WTC11 (cell line): ENCODE results near the gene IQSEC1. TPM values are rescaled to one million over a fixed set of nuclear protein-coding genes. Genes with fewer than 3 reads are reported as not detected.
A peak's percentile ranks its signal among the peaks of the same experiment; 100 is the strongest.

Experiments used
- ATAC-seq: fragments of 200-7000 bp; cut with Tn5 transposase; 2 replicates; pipeline ENCODE4 v1.10.0; 2021; ENCODE audit warnings: mild to moderate bottlenecking, moderate library complexity
- CTCF ChIA-PET: fragments of 300-600 bp; sonication (Branson Sonifier 250); formaldehyde crosslinking; loops from one replicate; lab custom pipeline; 2021; ENCODE audit warnings: antibody characterized with exemption; lab: Charles Lee
- POLR2A ChIA-PET: fragments of 350-600 bp; sonication (Branson Sonifier 250); formaldehyde crosslinking; loops from one replicate; lab custom pipeline; 2021; ENCODE audit warnings: antibody characterized with exemption; lab: Charles Lee
- DNase-seq: peaks from one replicate; pipeline ENCODE4 v3.0.0; 2021; ENCODE audit warnings: low spot score
- H3K27ac Mint-ChIP-seq: 2 replicates; pipeline ENCODE4 v1.8.0; 2021; ENCODE audit warnings: mixed read lengths
- H3K27me3 Mint-ChIP-seq: 2 replicates; pipeline ENCODE4 v1.8.0; 2021; ENCODE audit warnings: low read depth, mild to moderate bottlenecking, moderate library complexity, mixed read lengths
- H3K36me3 Mint-ChIP-seq: 2 replicates; pipeline ENCODE4 v1.8.0; 2021; ENCODE audit warnings: mixed read lengths
- H3K4me1 Mint-ChIP-seq: 2 replicates; pipeline ENCODE4 v1.8.0; 2022; ENCODE audit warnings: mixed read lengths
- H3K4me3 Mint-ChIP-seq: 2 replicates; pipeline ENCODE4 v1.8.0; 2021; ENCODE audit warnings: mild to moderate bottlenecking, moderate library complexity, mixed read lengths
- H3K9me3 Mint-ChIP-seq: 2 replicates; pipeline ENCODE4 v1.8.0; 2021; ENCODE audit warnings: mixed read lengths
- AFF4 ChIP-seq: sonication (generic); formaldehyde crosslinking; IDR thresholded peaks from 2 replicates; pipeline ENCODE4 v1.8.1; 2023; ENCODE audit warnings: mild to moderate bottlenecking, missing genetic modification reagents, borderline replicate concordance
- ATF2 ChIP-seq: sonication (generic); formaldehyde crosslinking; IDR thresholded peaks from 2 replicates; pipeline ENCODE4 v1.8.1; 2022; ENCODE audit warnings: low read depth, missing genetic modification reagents, borderline replicate concordance
- CTCF ChIP-seq: fragments of 200-600 bp; IDR thresholded peaks from 2 replicates; pipeline ENCODE4 v1.8.0; 2022; ENCODE audit warnings: antibody characterized with exemption
- ERG ChIP-seq: fragments of 250-450 bp; sonication (Bioruptor Pico); IDR thresholded peaks from 2 replicates; pipeline ENCODE4 v1.8.0; 2021; ENCODE audit warnings: mild to moderate bottlenecking
- FOXP1 ChIP-seq: sonication (generic); formaldehyde crosslinking; IDR thresholded peaks from 2 replicates; pipeline ENCODE4 v1.8.0; 2022; ENCODE audit warnings: missing genetic modification reagents, mild to moderate bottlenecking, moderate library complexity, borderline replicate concordance
- GABPB1 ChIP-seq: sonication (generic); formaldehyde crosslinking; IDR thresholded peaks from 2 replicates; pipeline ENCODE4 v1.8.1; 2023; ENCODE audit warnings: mild to moderate bottlenecking, missing genetic modification reagents
- GRHL2 ChIP-seq: fragments of 250-450 bp; sonication (Bioruptor Pico); IDR thresholded peaks from 2 replicates; pipeline ENCODE4 v1.8.0; 2022; ENCODE audit warnings: mild to moderate bottlenecking, moderate library complexity; ENCODE audit not compliant: insufficient replicate concordance, severe bottlenecking
- GTF2I ChIP-seq: fragments of 250-450 bp; sonication (Bioruptor Pico); conservative IDR thresholded peaks from 2 replicates; pipeline ENCODE4 v1.4.0; 2021; ENCODE audit warnings: mild to moderate bottlenecking
- IRF2 ChIP-seq: sonication (generic); formaldehyde crosslinking; IDR thresholded peaks from 2 replicates; pipeline ENCODE4 v1.8.0; 2022; ENCODE audit warnings: low read depth, missing genetic modification reagents, borderline replicate concordance
- MAX ChIP-seq: sonication (generic); formaldehyde crosslinking; IDR thresholded peaks from 2 replicates; pipeline ENCODE4 v1.8.0; 2022; ENCODE audit warnings: mild to moderate bottlenecking, missing genetic modification reagents
- NFATC4 ChIP-seq: fragments of 250-450 bp; sonication (Bioruptor Pico); IDR thresholded peaks from 2 replicates; pipeline ENCODE4 v1.9.0; 2021; ENCODE audit warnings: mild to moderate bottlenecking
- RELA ChIP-seq: sonication (generic); formaldehyde crosslinking; IDR thresholded peaks from 2 replicates; pipeline ENCODE4 v1.8.1; 2022; ENCODE audit warnings: missing genetic modification reagents, mild to moderate bottlenecking, borderline replicate concordance
- SP1 ChIP-seq: sonication (generic); formaldehyde crosslinking; conservative IDR thresholded peaks from 2 replicates; pipeline ENCODE4 v1.8.1; 2022; ENCODE audit warnings: missing genetic modification reagents
- TEAD4 ChIP-seq: sonication (generic); formaldehyde crosslinking; IDR thresholded peaks from 2 replicates; pipeline ENCODE4 v1.8.0; 2022; ENCODE audit warnings: mild to moderate bottlenecking, missing genetic modification reagents
- TP53 ChIP-seq: sonication (generic); formaldehyde crosslinking; IDR thresholded peaks from 2 replicates; pipeline ENCODE4 v1.8.1; 2023; ENCODE audit warnings: mild to moderate bottlenecking, missing genetic modification reagents
- ZBTB21 ChIP-seq: sonication (generic); formaldehyde crosslinking; IDR thresholded peaks from 2 replicates; pipeline ENCODE4 v1.8.1; 2023; ENCODE audit warnings: mild to moderate bottlenecking, missing genetic modification reagents, borderline replicate concordance
- ZNF121 ChIP-seq: sonication (generic); formaldehyde crosslinking; IDR thresholded peaks from 2 replicates; pipeline ENCODE4 v1.8.0; 2023; ENCODE audit warnings: missing genetic modification reagents
- ZNF317 ChIP-seq: sonication (generic); formaldehyde crosslinking; IDR thresholded peaks from 2 replicates; pipeline ENCODE4 v1.8.1; 2023; ENCODE audit warnings: low read depth, mild to moderate bottlenecking, moderate library complexity, missing genetic modification reagents, borderline replicate concordance
- ZNF671 ChIP-seq: fragments of 250-450 bp; sonication (Bioruptor Pico); IDR thresholded peaks from 2 replicates; pipeline ENCODE4 v1.8.0; 2021; ENCODE audit warnings: mild to moderate bottlenecking
- total RNA-seq: library from RNA; stranded (reverse); gene quantifications from 3 replicates; pipeline ENCODE4 v1.2.3, GENCODE V29; 2021

The IQSEC1 gene
- total RNA-seq, 1 experiment from 2014 or later = 35.0 TPM

- no peak for TF ChIP-seq CTCF
- no peak for TF ChIP-seq NFATC4 (CRISPR knock-in tag)
- TF ChIP-seq AFF4 (CRISPR knock-in tag) = no peak
- TF ChIP-seq, all 79 proteins: peak for 0
Measured at GRCh38 chr3:12996181-12996506, 77.1 kb downstream of the IQSEC1 start (continued).

GRCh38 chr3:12995389-12996180 lies 77.6 kb downstream of the IQSEC1 start:
- H3K27ac Mint-ChIP-seq = peak overlapping the region; percentile 58
- H3K36me3 Mint-ChIP-seq = no peaks in the 10 kb centered on the region
- DNase-seq (no peak), ATAC-seq (no peak)
- H3K27me3 Mint-ChIP-seq = peaks cover 9% of the 10 kb centered on the region
- POLR2A ChIA-PET = interaction anchor here (1.2 kb wide), 1 partner anchor 9 kb away, joined by 4 read pairs; no protein-coding TSS in a partner anchor
- H3K4me1 Mint-ChIP-seq = peaks cover 14% of the 10 kb centered on the region
- 0 out of 2 replicates have a peak, but pooled peaks have one; percentile 45 for TF ChIP-seq GABPB1 (CRISPR knock-in tag)
- no peak for TF ChIP-seq ZNF317 (CRISPR knock-in tag)
- 0 out of 2 replicates have a peak, but pooled peaks have one; percentile 6 for TF ChIP-seq ZNF121 (CRISPR knock-in tag)
- TF ChIP-seq, all 79 proteins: peak for 2
- peaks cover 5% of the 10 kb centered on the region for H3K9me3 Mint-ChIP-seq
- peak overlapping the region; percentile 39; the same call in 1 of the 2 replicates for H3K4me3 Mint-ChIP-seq
- CTCF ChIA-PET = interaction anchor here (0.6 to 4.5 kb wide), 42 partner anchors 9 to 420 kb away, joined by 3 to 76 read pairs (median 4); partner anchors contain the start of gene RPL32

- ChIA-PET CTCF (interaction anchor here (0.6 to 4.5 kb wide), 42 partner anchors 10 to 421 kb away, joined by 3 to 76 read pairs (median 4); partner anchors contain the start of gene RPL32), POLR2A (interaction anchor here (1.2 kb wide), 1 partner anchor 10 kb away, joined by 4 read pairs; no protein-coding TSS in a partner anchor)
- H3K4me1 Mint-ChIP-seq = peaks cover 14% of the 10 kb centered on the region
- peak; percentile 71 for ATAC-seq
- H3K9me3 Mint-ChIP-seq = peaks cover 2% of the 10 kb centered on the region; the same call in 1 of the 2 replicates
- H3K36me3 Mint-ChIP-seq = no peaks in the 10 kb centered on the region
- peak overlapping the region; percentile 79 for H3K4me3 Mint-ChIP-seq
- DNase-seq = peak; percentile 90
- peak overlapping the region; percentile 79 for H3K27ac Mint-ChIP-seq
- H3K27me3 Mint-ChIP-seq = peaks cover 6% of the 10 kb centered on the region
- no peak for TF ChIP-seq ZBTB21
- TF ChIP-seq GTF2I = peak; percentile 99
- 0 out of 2 replicates have a peak, but pooled peaks have one; percentile 40 for TF ChIP-seq ZNF671 (CRISPR knock-in tag)
- TF ChIP-seq SP1 (CRISPR knock-in tag) = no peak
- TF ChIP-seq GRHL2 (CRISPR knock-in tag) = no peak
- TF ChIP-seq TP53 (CRISPR knock-in tag) = no peak
- TF ChIP-seq TEAD4 (CRISPR knock-in tag) = no peak
- TF ChIP-seq ATF2 (CRISPR knock-in tag) = no peak
- no peak for TF ChIP-seq RELA (CRISPR knock-in tag)
- no peak for TF ChIP-seq ERG (CRISPR knock-in tag)
- peak; percentile 83 for TF ChIP-seq CTCF
- no peak for TF ChIP-seq FOXP1 (CRISPR knock-in tag)
- TF ChIP-seq MAX = peak; percentile 47
- no peak for TF ChIP-seq IRF2 (CRISPR knock-in tag)
Measured at GRCh38 chr3:12994607-12995388, 78.4 kb downstream of the IQSEC1 start.
